A673 (cell line): ENCODE data around the gene PRIMA1. TPM values are rescaled to one million over a fixed set of nuclear protein-coding genes. Genes with fewer than 3 reads are reported as not detected.

Source experiments
- BruUV-seq: library from RNA; stranded (reverse); fragments of 400-500 nt; replicated peaks from 2 replicates; lab custom pipeline; 2021; lab: Mats Ljungman, UMichigan
- CTCF ChIA-PET: fragments of 300-600 bp; sonication (Branson Sonifier 250); formaldehyde crosslinking; loops from one replicate; lab custom pipeline; 2022; ENCODE audit warnings: antibody characterized with exemption; lab: Charles Lee
- POLR2A ChIA-PET: fragments of 300-600 bp; sonication (Branson Sonifier 250); formaldehyde crosslinking; loops from one replicate; lab custom pipeline; 2022; ENCODE audit warnings: antibody characterized with exemption; ENCODE audit not compliant: low non-redundant PET; lab: Charles Lee
- DNase-seq: peaks from one replicate; pipeline ENCODE4 v3.0.0-alpha.2; 2015; ENCODE audit warnings: low spot score
- H3K27ac ChIP-seq: fragments of 200-600 bp; sonication (generic); 2 replicates; pipeline ENCODE4 v1.5.1; 2016; ENCODE audit warnings: mixed run types, low read depth, mild to moderate bottlenecking, mixed read lengths, antibody characterized with exemption, low read length; ENCODE audit not compliant: poor library complexity, severe bottlenecking
- H3K27me3 ChIP-seq: fragments of 200-600 bp; sonication (generic); replicated peaks from 2 replicates; pipeline ENCODE4 v1.6.1; 2017; ENCODE audit warnings: mixed run types, low read depth, mild to moderate bottlenecking, mixed read lengths, antibody characterized with exemption, low read length; ENCODE audit not compliant: insufficient read depth, poor library complexity
- H3K36me3 ChIP-seq: fragments of 200-600 bp; sonication (generic); 2 replicates; pipeline ENCODE4 v1.6.1; 2016; ENCODE audit warnings: mixed run types, mild to moderate bottlenecking, mixed read lengths, antibody characterized with exemption, low read length; ENCODE audit not compliant: insufficient read depth, poor library complexity, severe bottlenecking
- H3K4me1 ChIP-seq: fragments of 200-600 bp; sonication (generic); 2 replicates; pipeline ENCODE4 v1.6.1; 2017; ENCODE audit warnings: mixed run types, mild to moderate bottlenecking, mixed read lengths, antibody characterized with exemption, low read length; ENCODE audit not compliant: insufficient read depth, poor library complexity, severe bottlenecking
- H3K4me3 ChIP-seq: fragments of 200-600 bp; sonication (generic); 2 replicates; pipeline ENCODE4 v1.5.1; 2016; ENCODE audit warnings: low read depth, mixed run types, mild to moderate bottlenecking, mixed read lengths, low read length; ENCODE audit not compliant: poor library complexity, severe bottlenecking
- H3K9me3 ChIP-seq: fragments of 200-600 bp; sonication (generic); 2 replicates; pipeline ENCODE4 v1.6.1; 2016; ENCODE audit warnings: mixed run types, low read depth, mild to moderate bottlenecking, mixed read lengths, antibody characterized with exemption, low read length; ENCODE audit not compliant: poor library complexity, severe bottlenecking
- CTCF ChIP-seq: fragments of 300-800, 200-600 bp; sonication (generic); conservative IDR thresholded peaks from 2 replicates; pipeline ENCODE4 v1.5.1; 2017; ENCODE audit warnings: low read depth, mild to moderate bottlenecking, antibody characterized with exemption, low read length, moderate library complexity, mixed read lengths
- EZH2 ChIP-seq: fragments of 200-600 bp; sonication (generic); IDR thresholded peaks from 2 replicates; pipeline ENCODE4 v1.6.1; 2017; ENCODE audit warnings: borderline replicate concordance, low read depth, mild to moderate bottlenecking, mixed read lengths, antibody characterized with exemption, low read length; ENCODE audit not compliant: poor library complexity, severe bottlenecking
- intact Hi-C: fragments of 100-400 bp; cut with micrococcal nuclease; formaldehyde crosslinking; loops from one replicate; pipeline ENCODE4 v1.10.0; 2022; ENCODE audit not compliant: unreplicated experiment
- total RNA-seq: library from RNA; stranded (reverse); gene quantifications from 2 replicates; pipeline ENCODE4 v1.2.3, GENCODE V29; 2021

Gene PRIMA1
- total RNA-seq, 1 experiment from 2014 or later = 0.09 TPM

- Histone ChIP-seq H3K4me1 (no peaks in the 10 kb centered on the region), H3K27ac (no peak overlapping the region), H3K9me3 (no peaks in the 10 kb centered on the region), H3K36me3 (no peaks in the 10 kb centered on the region), H3K27me3 (no peaks in the 10 kb centered on the region), H3K4me3 (no peak overlapping the region)
- POLR2A ChIA-PET = no interaction called here
- intact Hi-C loops = no loop called here
- no peak for DNase-seq
- no peak for TF ChIP-seq EZH2
- no peak for TF ChIP-seq CTCF
- CTCF ChIA-PET = no interaction called here
- BruUV-seq = no TSS peak
These were observed 54.7 kb downstream of the PRIMA1 start for GRCh38 chr14:93733631-93734030.

GRCh38 chr14:93733231-93733630 is 55.1 kb downstream of the PRIMA1 start:
- POLR2A ChIA-PET = no interaction called here

GRCh38 chr14:93732524-93732923 is 55.8 kb downstream of the PRIMA1 start:
- BruUV-seq = no TSS peak
- H3K27ac ChIP-seq = no peak overlapping the region
- H3K27me3 ChIP-seq = no peaks in the 10 kb centered on the region
- TF ChIP-seq EZH2 = no peak
- TF ChIP-seq CTCF = no peak
- CTCF ChIA-PET = no interaction called here
- no peaks in the 10 kb centered on the region for H3K9me3 ChIP-seq
- no peak overlapping the region for H3K4me3 ChIP-seq
- intact Hi-C loops = no loop called here
- no peaks in the 10 kb centered on the region for H3K36me3 ChIP-seq
- POLR2A ChIA-PET = no interaction called here
- no peaks in the 10 kb centered on the region for H3K4me1 ChIP-seq
- no peak for DNase-seq

More at GRCh38 chr14:93733231-93733630, 55.1 kb downstream of the PRIMA1 start:
- no peak for TF ChIP-seq EZH2
- no peak for TF ChIP-seq CTCF
- intact Hi-C loops = no loop called here
- no peaks in the 10 kb centered on the region for H3K27me3 ChIP-seq
- no peak overlapping the region for H3K4me3 ChIP-seq
- H3K9me3 ChIP-seq = no peaks in the 10 kb centered on the region
- H3K27ac ChIP-seq = no peak overlapping the region
- BruUV-seq = no TSS peak
- no peak for DNase-seq
- no peaks in the 10 kb centered on the region for H3K36me3 ChIP-seq
- CTCF ChIA-PET = no interaction called here
- H3K4me1 ChIP-seq = no peaks in the 10 kb centered on the region
